CD4-positive, alpha-beta T cell treated with Interleukin-6 for 4 hours (primary cell): ENCODE measurements around the gene TNFRSF8.

Source experiments
- DNase-seq: peaks from one replicate; pipeline ENCODE4 v3.0.0-alpha.2; 2020; ENCODE audit warnings: mixed read lengths

TNFRSF8 gene

GRCh38 chr1:12123172-12123571 is 60.1 kb downstream of the TNFRSF8 start:
- no peak for DNase-seq

GRCh38 chr1:12124693-12125421 is 61.8 kb downstream of the TNFRSF8 start:
- DNase-seq, result peak; percentile 82

GRCh38 chr1:12125422-12126355 is 62.6 kb downstream of the TNFRSF8 start:
- DNase-seq, result no peak

- no peak for DNase-seq
Observed at GRCh38 chr1:12126781-12127180, 63.7 kb downstream of the TNFRSF8 start.

GRCh38 chr1:12127206-12127810 is 64.2 kb downstream of the TNFRSF8 start:
- no peak for DNase-seq

GRCh38 chr1:12128120-12128519 is 65.0 kb downstream of the TNFRSF8 start:
- DNase-seq, result no peak

- no peak for DNase-seq
Observed at GRCh38 chr1:12129624-12130023, 66.5 kb downstream of the TNFRSF8 start.

GRCh38 chr1:12130466-12131130 is 67.5 kb downstream of the TNFRSF8 start:
- DNase-seq, result no peak

- no peak for DNase-seq
Observed at GRCh38 chr1:12132078-12132477, 69.0 kb downstream of the TNFRSF8 start.

- DNase-seq, result no peak
Observed at GRCh38 chr1:12134716-12135115, 71.6 kb downstream of the TNFRSF8 start.

- DNase-seq, result no peak
Observed at GRCh38 chr1:12135612-12136011, 72.5 kb downstream of the TNFRSF8 start.

- DNase-seq, result no peak
Observed at GRCh38 chr1:12136916-12137610, 74.0 kb downstream of the TNFRSF8 start.

GRCh38 chr1:12138196-12139168 is 75.4 kb downstream of the TNFRSF8 start:
- DNase-seq, result no peak

GRCh38 chr1:12140016-12140415 is 76.9 kb downstream of the TNFRSF8 start:
- no peak for DNase-seq

- no peak for DNase-seq
Observed at GRCh38 chr1:12140515-12141162, 77.5 kb downstream of the TNFRSF8 start.

GRCh38 chr1:12141163-12141850 is 78.2 kb downstream of the TNFRSF8 start:
- no peak for DNase-seq

GRCh38 chr1:12142141-12142823 is 79.2 kb downstream of the TNFRSF8 start:
- DNase-seq, result no peak

- peak; percentile 10 for DNase-seq
Observed at GRCh38 chr1:12142891-12143630, 80.0 kb downstream of the TNFRSF8 start.
